Type B pancreatic cell (in vitro differentiated cells): ENCODE data around the gene ADGRB3. TPM values are rescaled to one million over a fixed set of nuclear protein-coding genes. Genes with fewer than 3 reads are reported as not detected.
"Not testable (repeated sequence)": the region's sequence is repeated elsewhere in the genome, so short reads cannot be mapped to it uniquely, and the experiment has no call there.

Source experiments
- DNase-seq: peaks from one replicate; pipeline ENCODE4 v3.0.0; 2021; ENCODE audit warnings: mixed read lengths; ENCODE audit not compliant: unreplicated experiment; ENCODE audit errors: extremely low spot score
- H3K27ac Mint-ChIP-seq: 2 replicates; pipeline ENCODE4 v1.8.0; 2021; ENCODE audit warnings: mild to moderate bottlenecking, mixed read lengths
- H3K27me3 Mint-ChIP-seq: 2 replicates; pipeline ENCODE4 v1.8.0; 2021; ENCODE audit warnings: mixed read lengths
- H3K36me3 Mint-ChIP-seq: 2 replicates; pipeline ENCODE4 v1.8.0; 2021; ENCODE audit warnings: mixed read lengths
- H3K4me1 Mint-ChIP-seq: one replicate; pipeline ENCODE4 v1.8.0; 2021; ENCODE audit warnings: mixed read lengths; ENCODE audit not compliant: unreplicated experiment
- H3K4me3 Mint-ChIP-seq: 2 replicates; pipeline ENCODE4 v1.8.0; 2021; ENCODE audit warnings: mild to moderate bottlenecking, mixed read lengths
- H3K9me3 Mint-ChIP-seq: 2 replicates; pipeline ENCODE4 v1.8.0; 2021; ENCODE audit warnings: mixed read lengths
- CTCF ChIP-seq: fragments of 200-600 bp; sonication (generic); conservative IDR thresholded peaks from 2 replicates; pipeline ENCODE4 v1.5.0; 2021; ENCODE audit warnings: antibody characterized with exemption, mild to moderate bottlenecking
- total RNA-seq: library from RNA; stranded (reverse); gene quantifications from 2 replicates; pipeline ENCODE4 v1.2.1, GENCODE V29; 2021; ENCODE audit warnings: low replicate concordance

ADGRB3 gene
- total RNA-seq, 1 donor from 2014 or later = 2.0 TPM

- H3K4me3 Mint-ChIP-seq = no peak overlapping the region
- no peak for TF ChIP-seq CTCF
- no peaks in the 10 kb centered on the region for H3K27me3 Mint-ChIP-seq
- no peak for DNase-seq
- H3K9me3 Mint-ChIP-seq = no peaks in the 10 kb centered on the region
- peaks cover 5% of the 10 kb centered on the region for H3K4me1 Mint-ChIP-seq
- H3K36me3 Mint-ChIP-seq = no peaks in the 10 kb centered on the region
- H3K27ac Mint-ChIP-seq = no peak overlapping the region
These were observed 644.7 kb downstream of the ADGRB3 start for GRCh38 chr6:69279805-69280204.

- TF ChIP-seq CTCF = no peak
- no peaks in the 10 kb centered on the region for H3K9me3 Mint-ChIP-seq
- H3K27ac Mint-ChIP-seq = no peak overlapping the region
- H3K4me3 Mint-ChIP-seq = no peak overlapping the region
- no peaks in the 10 kb centered on the region for H3K27me3 Mint-ChIP-seq
- no peaks in the 10 kb centered on the region for H3K36me3 Mint-ChIP-seq
- H3K4me1 Mint-ChIP-seq = peaks cover 5% of the 10 kb centered on the region
- no peak for DNase-seq
These were observed 645.8 kb downstream of the ADGRB3 start for GRCh38 chr6:69280858-69281257.

- Mint-ChIP-seq H3K4me3 (no peak overlapping the region), H3K27me3 (no peaks in the 10 kb centered on the region), H3K36me3 (no peaks in the 10 kb centered on the region), H3K4me1 (peaks cover 5% of the 10 kb centered on the region), H3K9me3 (no peaks in the 10 kb centered on the region), H3K27ac (no peak overlapping the region)
- TF ChIP-seq CTCF = no peak
- DNase-seq = no peak
These were observed 649.2 kb downstream of the ADGRB3 start for GRCh38 chr6:69284176-69284730.

GRCh38 chr6:69285054-69285453, 650.0 kb downstream of the ADGRB3 start:
- no peak for DNase-seq
- no peaks in the 10 kb centered on the region for H3K4me1 Mint-ChIP-seq
- H3K9me3 Mint-ChIP-seq = no peaks in the 10 kb centered on the region
- H3K4me3 Mint-ChIP-seq = no peak overlapping the region
- no peak overlapping the region for H3K27ac Mint-ChIP-seq
- no peaks in the 10 kb centered on the region for H3K27me3 Mint-ChIP-seq
- no peak for TF ChIP-seq CTCF
- H3K36me3 Mint-ChIP-seq = no peaks in the 10 kb centered on the region

- Mint-ChIP-seq H3K4me3 (no peak overlapping the region), H3K27ac (no peak overlapping the region), H3K36me3 (no peaks in the 10 kb centered on the region), H3K4me1 (no peaks in the 10 kb centered on the region), H3K27me3 (no peaks in the 10 kb centered on the region), H3K9me3 (no peaks in the 10 kb centered on the region)
- TF ChIP-seq CTCF = no peak
- DNase-seq = no peak
These were observed 651.2 kb downstream of the ADGRB3 start for GRCh38 chr6:69286331-69286730.

- H3K36me3 Mint-ChIP-seq, H3K4me1 Mint-ChIP-seq, H3K27ac Mint-ChIP-seq, H3K9me3 Mint-ChIP-seq, H3K4me3 Mint-ChIP-seq, DNase-seq, H3K27me3 Mint-ChIP-seq: not testable (repeated sequence)
These were observed 653.1 kb downstream of the ADGRB3 start for GRCh38 chr6:69288198-69288597.
